Measurements from ENCODE around the gene KRTAP20-3.

The KRTAP20-3 gene

DNA sequence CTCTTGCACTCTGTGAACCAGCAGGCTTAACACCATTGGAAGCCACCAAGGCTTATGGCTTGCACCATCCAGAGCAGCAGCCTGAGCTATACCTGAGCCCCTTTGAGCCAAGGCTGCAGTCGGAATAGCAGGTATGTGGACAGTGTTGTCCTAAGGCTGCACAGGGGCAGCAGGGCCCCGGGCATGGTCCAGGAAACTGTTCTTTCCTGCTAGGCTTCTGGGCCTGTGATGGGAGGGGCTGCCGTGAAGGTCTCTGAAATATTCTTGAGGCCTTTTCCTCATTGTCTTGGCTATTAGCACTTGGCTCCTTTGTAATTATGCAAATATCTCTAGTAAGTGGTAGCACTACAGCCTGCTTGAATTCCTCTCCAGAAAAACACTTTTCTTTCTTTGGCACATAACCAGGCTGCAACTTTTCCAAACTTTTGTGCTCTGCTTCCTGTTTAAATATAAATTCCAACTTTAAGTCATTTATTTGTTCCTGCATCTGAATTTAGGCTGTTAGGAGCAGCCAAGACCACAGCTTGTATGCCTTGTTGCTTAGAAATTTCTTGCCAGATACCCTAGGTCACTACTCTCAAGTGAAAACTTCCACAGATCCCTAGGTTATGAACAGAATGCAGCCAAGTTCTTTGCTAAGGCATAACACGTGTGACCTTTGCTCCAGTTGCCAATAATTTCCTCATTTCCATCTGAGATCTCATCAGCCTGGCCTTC lies 17.1 kb upstream of the KRTAP20-3 start:
- TF ChIP-seq, protein P1, sequence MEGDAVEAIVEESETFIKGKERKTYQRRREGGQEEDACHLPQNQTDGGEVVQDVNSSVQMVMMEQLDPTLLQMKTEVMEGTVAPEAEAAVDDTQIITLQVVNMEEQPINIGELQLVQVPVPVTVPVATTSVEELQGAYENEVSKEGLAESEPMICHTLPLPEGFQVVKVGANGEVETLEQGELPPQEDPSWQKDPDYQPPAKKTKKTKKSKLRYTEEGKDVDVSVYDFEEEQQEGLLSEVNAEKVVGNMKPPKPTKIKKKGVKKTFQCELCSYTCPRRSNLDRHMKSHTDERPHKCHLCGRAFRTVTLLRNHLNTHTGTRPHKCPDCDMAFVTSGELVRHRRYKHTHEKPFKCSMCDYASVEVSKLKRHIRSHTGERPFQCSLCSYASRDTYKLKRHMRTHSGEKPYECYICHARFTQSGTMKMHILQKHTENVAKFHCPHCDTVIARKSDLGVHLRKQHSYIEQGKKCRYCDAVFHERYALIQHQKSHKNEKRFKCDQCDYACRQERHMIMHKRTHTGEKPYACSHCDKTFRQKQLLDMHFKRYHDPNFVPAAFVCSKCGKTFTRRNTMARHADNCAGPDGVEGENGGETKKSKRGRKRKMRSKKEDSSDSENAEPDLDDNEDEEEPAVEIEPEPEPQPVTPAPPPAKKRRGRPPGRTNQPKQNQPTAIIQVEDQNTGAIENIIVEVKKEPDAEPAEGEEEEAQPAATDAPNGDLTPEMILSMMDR (IDR thresholded peaks at IDR 0.05; ENCODE audit: insufficient read depth, low read length, poor library complexity, severe bottlenecking) = no peak

DNA sequence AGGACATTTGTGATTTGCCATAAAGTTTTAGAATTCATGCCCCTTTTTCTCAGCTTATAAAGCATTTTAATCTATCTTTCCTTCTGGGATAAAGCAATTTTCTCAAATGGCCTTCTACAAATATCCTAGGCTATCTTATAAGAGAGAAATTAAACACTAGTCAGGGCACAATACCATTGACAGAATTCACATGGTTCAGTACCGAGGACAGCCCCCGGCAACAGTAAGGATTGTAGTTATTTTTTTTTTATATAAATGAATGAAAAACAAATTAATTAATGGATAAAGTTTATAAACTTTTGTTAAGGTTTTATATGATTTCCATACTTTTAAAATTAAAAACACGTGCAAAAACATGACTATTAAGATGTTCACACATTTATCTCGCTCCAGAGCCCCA lies 14.6 kb upstream of the KRTAP20-3 start:
- Histone ChIP-seq H3K36me3 (ENCODE audit: control insufficient read depth, insufficient read depth, low read length) (no peaks in the 10 kb centered on the region), H3K4me3 (replicated peaks; ENCODE audit: low read depth, low read length) (no peak overlapping the region), H3K27me3 (replicated peaks; ENCODE audit: control insufficient read depth, insufficient read depth, low read length) (no peaks in the 10 kb centered on the region)
- TF ChIP-seq, protein P1 (IDR thresholded peaks at IDR 0.05; ENCODE audit: insufficient read depth, low read length, poor library complexity, severe bottlenecking) = no peak
- DNase-seq (ENCODE audit: extremely low read depth, insufficient read length) = no peak

More for the DNA sequence above, 17.1 kb upstream of the KRTAP20-3 start:
- Histone ChIP-seq H3K4me3 (replicated peaks; ENCODE audit: low read depth, low read length) (no peak overlapping the region), H3K27me3 (replicated peaks; ENCODE audit: control insufficient read depth, insufficient read depth, low read length) (no peaks in the 10 kb centered on the region), H3K36me3 (ENCODE audit: control insufficient read depth, insufficient read depth, low read length) (no peaks in the 10 kb centered on the region)
- DNase-seq (ENCODE audit: extremely low read depth, insufficient read length) = no peak

DNA sequence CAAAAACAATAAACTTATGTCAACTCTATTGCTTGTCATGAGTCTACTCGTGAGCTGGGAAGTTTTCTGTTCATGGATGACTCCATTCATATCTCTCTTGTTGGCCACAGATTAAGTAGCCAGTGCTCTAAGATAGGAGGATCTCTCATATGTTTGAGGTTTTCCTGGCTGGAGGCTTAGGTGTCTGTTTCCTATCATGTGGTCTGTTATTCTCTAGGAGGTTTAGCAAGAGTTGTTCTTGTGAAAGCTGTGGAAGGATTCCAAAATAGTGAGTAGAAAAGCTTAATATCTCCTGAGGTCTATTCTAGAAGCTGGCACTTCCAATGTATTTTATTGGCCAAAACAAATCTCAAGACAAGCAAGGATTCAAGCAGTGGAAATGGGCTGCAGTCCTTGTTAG lies 13.5 kb upstream of the KRTAP20-3 start:
- TF ChIP-seq, protein P1 (IDR thresholded peaks at IDR 0.05; ENCODE audit: insufficient read depth, low read length, poor library complexity, severe bottlenecking) = no peak
- no peaks in the 10 kb centered on the region for H3K27me3 ChIP-seq (replicated peaks; ENCODE audit: control insufficient read depth, insufficient read depth, low read length)
- no peaks in the 10 kb centered on the region for H3K36me3 ChIP-seq (ENCODE audit: control insufficient read depth, insufficient read depth, low read length)
- H3K4me3 ChIP-seq (replicated peaks; ENCODE audit: low read depth, low read length) = no peak overlapping the region
- no peak for DNase-seq (ENCODE audit: extremely low read depth, insufficient read length)

DNA sequence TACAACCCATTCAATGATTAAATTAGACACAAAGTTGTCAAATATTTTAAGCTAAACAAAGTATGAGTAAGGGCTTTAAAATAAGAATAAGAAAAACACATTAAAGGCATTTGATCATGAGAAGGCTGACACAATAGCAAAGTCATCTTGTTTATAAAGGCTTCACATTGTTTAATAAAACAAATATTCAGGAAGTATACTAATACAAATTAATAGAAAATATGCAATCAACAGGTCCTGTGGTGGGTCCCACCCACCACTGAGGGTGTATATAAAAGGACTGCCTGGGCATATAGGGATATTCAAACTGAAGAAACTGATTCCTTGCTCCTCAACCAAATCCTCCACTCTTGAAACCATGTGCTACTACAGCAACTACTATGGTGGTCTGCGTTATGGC lies 7.8 kb upstream of the KRTAP20-3 start, which contains the start of gene KRTAP20-2:
Gene KRTAP20-2, plus strand, starts transcription at position 301 of the 400 bp plus-strand sequence. Its CDS starts 58 bp downstream, at position 359.
- DNase-seq (ENCODE audit: extremely low read depth, insufficient read length) = no peak
- H3K36me3 ChIP-seq (ENCODE audit: control insufficient read depth, insufficient read depth, low read length) = no peaks in the 10 kb centered on the region
- TF ChIP-seq, protein P1 (IDR thresholded peaks at IDR 0.05; ENCODE audit: insufficient read depth, low read length, poor library complexity, severe bottlenecking) = no peak
- H3K4me3 ChIP-seq (replicated peaks; ENCODE audit: low read depth, low read length) = no peak within 1 kb of the TSS
- no peaks in the 10 kb centered on the region for H3K27me3 ChIP-seq (replicated peaks; ENCODE audit: control insufficient read depth, insufficient read depth, low read length)

DNA sequence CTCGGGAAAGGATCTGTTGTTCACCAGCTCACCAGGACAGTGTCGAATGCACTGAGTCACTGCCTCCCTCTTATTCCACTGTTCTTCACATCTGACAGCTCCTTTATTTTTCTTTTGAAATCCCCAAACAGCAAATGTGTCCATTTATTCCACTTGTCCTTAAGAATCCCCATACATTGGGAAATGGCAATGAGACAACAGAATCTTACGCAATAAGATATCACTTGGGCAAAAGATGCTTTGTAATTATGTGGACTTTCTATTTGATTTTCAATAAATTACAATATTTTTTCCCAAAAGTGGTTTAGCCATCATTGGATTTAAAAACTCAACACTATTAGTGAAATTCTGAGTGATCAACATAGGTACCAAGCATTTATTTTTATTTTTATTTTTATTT lies 4.0 kb upstream of the KRTAP20-3 start:
- TF ChIP-seq, protein P1 (IDR thresholded peaks at IDR 0.05; ENCODE audit: insufficient read depth, low read length, poor library complexity, severe bottlenecking) = no peak

More for the DNA sequence above, 4.0 kb upstream of the KRTAP20-3 start:
- H3K4me3 ChIP-seq (replicated peaks; ENCODE audit: low read depth, low read length) = no peak overlapping the region
- no peaks in the 10 kb centered on the region for H3K27me3 ChIP-seq (replicated peaks; ENCODE audit: control insufficient read depth, insufficient read depth, low read length)
- no peak for DNase-seq (ENCODE audit: extremely low read depth, insufficient read length)
- H3K36me3 ChIP-seq (ENCODE audit: control insufficient read depth, insufficient read depth, low read length) = no peaks in the 10 kb centered on the region
